Measurements from ENCODE around the gene UGT1A8. TPM values are rescaled to one million over a fixed set of nuclear protein-coding genes. Genes with fewer than 3 reads are reported as not detected.
A peak's percentile ranks its signal among the peaks of the same experiment; 100 is the strongest.

UGT1A8 gene
- total RNA-seq, 1 donor from 2014 or later: under 0.01 TPM

- FAIRE-seq: no peak
Observed at GRCh38 chr2:233816334-233816733, 198.9 kb downstream of the UGT1A8 start.

GRCh38 chr2:233816771-233817170, 199.3 kb downstream of the UGT1A8 start:
- TF ChIP-seq CTCF (IDR thresholded peaks at IDR 0.05; ENCODE audit: insufficient read depth, low read length, severe bottlenecking): no peak
- H3K27me3 ChIP-seq (ENCODE audit: control insufficient read depth, insufficient read depth, low read length): peaks cover 2% of the 10 kb centered on the region
- H3K36me3 ChIP-seq (ENCODE audit: control insufficient read depth, insufficient read depth, low read length): no peaks in the 10 kb centered on the region
- H3K4me3 ChIP-seq (ENCODE audit: low read depth, low read length): no peak overlapping the region
- DNase-seq (ENCODE audit: low read depth) (no peak), FAIRE-seq (peak; percentile 70)

More at GRCh38 chr2:233816334-233816733, 198.9 kb downstream of the UGT1A8 start:
- H3K4me3 ChIP-seq (ENCODE audit: low read depth, low read length): no peak overlapping the region
- peaks cover 2% of the 10 kb centered on the region for H3K27me3 ChIP-seq (ENCODE audit: control insufficient read depth, insufficient read depth, low read length)
- DNase-seq (ENCODE audit: low read depth): no peak
- no peak for TF ChIP-seq CTCF (IDR thresholded peaks at IDR 0.05; ENCODE audit: insufficient read depth, low read length, severe bottlenecking)
- H3K36me3 ChIP-seq (ENCODE audit: control insufficient read depth, insufficient read depth, low read length): no peaks in the 10 kb centered on the region

- Histone ChIP-seq H3K36me3 (ENCODE audit: control insufficient read depth, insufficient read depth, low read length) (no peaks in the 10 kb centered on the region), H3K4me3 (ENCODE audit: low read depth, low read length) (no peak overlapping the region), H3K27me3 (ENCODE audit: control insufficient read depth, insufficient read depth, low read length) (peaks cover 2% of the 10 kb centered on the region)
- no peak for TF ChIP-seq CTCF (IDR thresholded peaks at IDR 0.05; ENCODE audit: insufficient read depth, low read length, severe bottlenecking)
- no peak for FAIRE-seq
- DNase-seq (ENCODE audit: low read depth): no peak
Observed at GRCh38 chr2:233817361-233817911, 200.0 kb downstream of the UGT1A8 start.

GRCh38 chr2:233817995-233818638, 200.7 kb downstream of the UGT1A8 start:
- no peak for DNase-seq (ENCODE audit: low read depth)
- FAIRE-seq: no peak
- peaks cover 2% of the 10 kb centered on the region for H3K27me3 ChIP-seq (ENCODE audit: control insufficient read depth, insufficient read depth, low read length)
- no peaks in the 10 kb centered on the region for H3K36me3 ChIP-seq (ENCODE audit: control insufficient read depth, insufficient read depth, low read length)
- no peak overlapping the region for H3K4me3 ChIP-seq (ENCODE audit: low read depth, low read length)
- no peak for TF ChIP-seq CTCF (IDR thresholded peaks at IDR 0.05; ENCODE audit: insufficient read depth, low read length, severe bottlenecking)

- Histone ChIP-seq H3K36me3 (ENCODE audit: control insufficient read depth, insufficient read depth, low read length) (no peaks in the 10 kb centered on the region), H3K4me3 (ENCODE audit: low read depth, low read length) (no peak overlapping the region), H3K27me3 (ENCODE audit: control insufficient read depth, insufficient read depth, low read length) (no peaks in the 10 kb centered on the region)
- FAIRE-seq: no peak
- TF ChIP-seq CTCF (IDR thresholded peaks at IDR 0.05; ENCODE audit: insufficient read depth, low read length, severe bottlenecking): no peak
- no peak for DNase-seq (ENCODE audit: low read depth)
Observed at GRCh38 chr2:233818639-233819621, 201.5 kb downstream of the UGT1A8 start.
